NCI-H2081 treated with DMSO at 0.1 percent for 48 hours (cell line): ENCODE measurements around the gene PPP3CB.

Experiments
- DNase-seq: peaks from one replicate; lab custom pipeline; 2025; lab: John Stamatoyannopoulos, UW

PPP3CB gene

GRCh38 chr10:73480158-73480557, 15.7 kb downstream of the PPP3CB start:
- DNase-seq: no peak

GRCh38 chr10:73478636-73479035, 17.2 kb downstream of the PPP3CB start:
- no peak for DNase-seq

GRCh38 chr10:73471226-73471625, 24.6 kb downstream of the PPP3CB start:
- no peak for DNase-seq

GRCh38 chr10:73469579-73469978, 26.2 kb downstream of the PPP3CB start:
- DNase-seq: no peak

- DNase-seq: no peak
Observed at GRCh38 chr10:73467206-73467605, 28.6 kb downstream of the PPP3CB start.

- no peak for DNase-seq
Observed at GRCh38 chr10:73465978-73466726, 29.7 kb downstream of the PPP3CB start.

GRCh38 chr10:73460897-73461296, 34.9 kb downstream of the PPP3CB start:
- no peak for DNase-seq

GRCh38 chr10:73459683-73460314, 36.0 kb downstream of the PPP3CB start:
- no peak for DNase-seq

GRCh38 chr10:73456187-73456890, 39.5 kb downstream of the PPP3CB start:
- no peak for DNase-seq

- DNase-seq: no peak
Observed at GRCh38 chr10:73449113-73449512, 46.7 kb downstream of the PPP3CB start.

- no peak for DNase-seq
Observed at GRCh38 chr10:73448384-73448783, 47.4 kb downstream of the PPP3CB start.

GRCh38 chr10:73446926-73447325, 48.9 kb downstream of the PPP3CB start:
- no peak for DNase-seq

- no peak for DNase-seq
Observed at GRCh38 chr10:73444457-73444856, 51.4 kb downstream of the PPP3CB start.

- DNase-seq: no peak
Observed at GRCh38 chr10:73439605-73440312, 56.1 kb downstream of the PPP3CB start.

GRCh38 chr10:73439055-73439454, 56.8 kb downstream of the PPP3CB start:
- no peak for DNase-seq

- DNase-seq: no peak
Observed at GRCh38 chr10:73433538-73433867, 62.3 kb downstream of the PPP3CB start, which contains the start of gene MSS51. Gene MSS51 (minus strand): TSS chr10:73433561. CDS start chr10:73428284, 5,277 bp downstream.

GRCh38 chr10:73432646-73433537, 62.9 kb downstream of the PPP3CB start:
- no peak for DNase-seq

- DNase-seq: no peak
Observed at GRCh38 chr10:73426318-73426717, 69.5 kb downstream of the PPP3CB start.

- DNase-seq: no peak
Observed at GRCh38 chr10:73424478-73424877, 71.3 kb downstream of the PPP3CB start.

GRCh38 chr10:73423309-73423708, 72.5 kb downstream of the PPP3CB start:
- no peak for DNase-seq

GRCh38 chr10:73416571-73416970, 79.3 kb downstream of the PPP3CB start:
- no peak for DNase-seq
